Measurements from ENCODE around the gene LEP.
"Not testable (repeated sequence)": the region's sequence is repeated elsewhere in the genome, so short reads cannot be mapped to it uniquely, and the experiment has no call there.

The LEP gene

DNA sequence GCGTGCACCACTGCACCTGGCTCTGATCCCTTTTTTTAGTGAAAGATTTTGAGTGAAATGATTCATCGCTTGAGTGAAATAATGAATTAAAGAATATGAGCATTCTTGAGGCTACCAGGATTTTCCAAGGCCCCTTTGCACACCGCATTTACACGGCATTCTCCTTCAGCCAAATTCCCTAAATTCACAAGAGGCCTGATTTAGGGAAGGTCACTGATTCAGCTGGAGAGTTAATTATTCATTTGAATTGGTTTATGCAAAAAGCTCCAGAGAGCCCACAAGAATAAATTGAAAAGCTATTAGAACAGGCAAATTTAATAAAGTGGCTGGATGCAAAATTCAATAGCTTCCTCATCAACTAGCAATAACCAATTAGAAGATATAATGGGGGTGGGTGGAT lies 46.5 kb downstream of the LEP start:
- no peak overlapping the region for H3K27ac ChIP-seq
- TF ChIP-seq, protein P1, sequence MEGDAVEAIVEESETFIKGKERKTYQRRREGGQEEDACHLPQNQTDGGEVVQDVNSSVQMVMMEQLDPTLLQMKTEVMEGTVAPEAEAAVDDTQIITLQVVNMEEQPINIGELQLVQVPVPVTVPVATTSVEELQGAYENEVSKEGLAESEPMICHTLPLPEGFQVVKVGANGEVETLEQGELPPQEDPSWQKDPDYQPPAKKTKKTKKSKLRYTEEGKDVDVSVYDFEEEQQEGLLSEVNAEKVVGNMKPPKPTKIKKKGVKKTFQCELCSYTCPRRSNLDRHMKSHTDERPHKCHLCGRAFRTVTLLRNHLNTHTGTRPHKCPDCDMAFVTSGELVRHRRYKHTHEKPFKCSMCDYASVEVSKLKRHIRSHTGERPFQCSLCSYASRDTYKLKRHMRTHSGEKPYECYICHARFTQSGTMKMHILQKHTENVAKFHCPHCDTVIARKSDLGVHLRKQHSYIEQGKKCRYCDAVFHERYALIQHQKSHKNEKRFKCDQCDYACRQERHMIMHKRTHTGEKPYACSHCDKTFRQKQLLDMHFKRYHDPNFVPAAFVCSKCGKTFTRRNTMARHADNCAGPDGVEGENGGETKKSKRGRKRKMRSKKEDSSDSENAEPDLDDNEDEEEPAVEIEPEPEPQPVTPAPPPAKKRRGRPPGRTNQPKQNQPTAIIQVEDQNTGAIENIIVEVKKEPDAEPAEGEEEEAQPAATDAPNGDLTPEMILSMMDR (conservative IDR thresholded peaks at IDR 0.05), result no peak

GRCh38 chr7:128298004-128298403 lies 56.9 kb downstream of the LEP start:
- not testable (repeated sequence) for H3K27ac ChIP-seq

DNA sequence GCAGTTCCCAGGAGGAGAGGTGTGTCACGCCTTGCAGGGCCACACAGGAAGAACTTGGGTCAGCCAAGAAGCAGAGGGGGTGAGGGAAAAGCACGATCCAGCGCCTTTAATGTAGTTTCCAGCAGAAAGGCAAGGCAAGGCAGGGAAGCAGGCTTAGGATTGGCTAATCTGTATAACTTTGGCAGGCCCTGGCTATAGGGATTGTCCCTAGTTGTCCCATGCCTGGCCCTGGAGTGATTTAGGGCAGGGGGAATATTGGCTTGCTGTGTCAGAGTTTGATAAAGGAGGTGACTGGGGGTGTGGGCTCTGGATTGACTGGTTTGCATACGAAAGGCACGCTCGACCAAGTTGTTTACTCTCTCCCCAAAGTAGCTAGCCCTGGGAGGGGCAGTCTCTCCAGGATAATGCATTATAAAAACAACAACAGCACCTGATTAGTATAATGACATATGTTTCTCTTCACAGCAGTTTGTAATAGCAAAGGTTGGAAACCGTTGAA lies 58.1 kb downstream of the LEP start:
- H3K27ac ChIP-seq, result no peak overlapping the region
- TF ChIP-seq, protein P1 (conservative IDR thresholded peaks at IDR 0.05), result no peak

- H3K27ac ChIP-seq, result no peak overlapping the region
- TF ChIP-seq, protein P1 (conservative IDR thresholded peaks at IDR 0.05), result no peak
Measured at GRCh38 chr7:128302139-128302538, 61.1 kb downstream of the LEP start.

DNA sequence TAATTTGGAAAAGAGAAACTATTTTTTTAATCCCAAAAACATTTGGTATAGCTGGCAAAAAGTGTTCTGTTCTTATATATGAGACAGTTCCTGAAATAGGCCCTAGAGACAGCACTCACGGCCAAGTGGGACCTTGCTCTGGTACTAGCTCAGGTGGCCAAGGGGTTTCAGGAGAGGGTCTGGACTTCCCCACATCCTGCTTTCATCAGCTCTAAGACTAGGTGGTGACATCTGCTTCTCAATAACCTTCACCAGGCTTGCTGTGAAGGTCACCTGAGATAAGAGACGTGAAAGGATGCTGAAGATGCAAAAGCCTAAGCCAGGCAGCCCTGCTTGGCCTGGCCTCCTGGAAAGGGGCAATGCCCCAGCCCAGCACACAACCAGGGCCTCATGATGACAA lies 62.1 kb downstream of the LEP start:
- no peak overlapping the region for H3K27ac ChIP-seq

DNA sequence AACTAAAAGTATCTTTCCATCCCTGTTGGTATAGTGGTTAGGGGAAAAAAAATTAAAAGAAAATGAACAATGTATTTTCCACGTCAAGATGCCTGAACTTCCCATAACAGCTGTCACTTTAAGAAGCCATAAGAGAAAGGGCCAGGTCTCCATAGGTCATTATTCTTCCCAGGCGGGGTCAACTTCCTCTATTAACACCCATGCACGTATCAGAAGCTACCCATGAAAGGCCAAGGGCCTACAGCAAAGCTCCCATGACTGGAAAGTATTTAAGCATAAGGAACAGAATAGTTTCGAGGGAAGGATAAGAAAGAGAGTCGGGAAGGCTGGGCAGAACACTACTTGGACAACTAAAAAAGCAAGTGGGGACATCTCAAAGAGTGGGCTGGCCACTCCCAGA lies 62.6 kb downstream of the LEP start:
- TF ChIP-seq, protein P1 (conservative IDR thresholded peaks at IDR 0.05), result no peak
- no peak overlapping the region for H3K27ac ChIP-seq

More for the DNA sequence above, 62.1 kb downstream of the LEP start:
- TF ChIP-seq, protein P1 (conservative IDR thresholded peaks at IDR 0.05), result no peak

- TF ChIP-seq, protein P1 (conservative IDR thresholded peaks at IDR 0.05), result no peak
- no peak overlapping the region for H3K27ac ChIP-seq
Measured at GRCh38 chr7:128304212-128304611, 63.1 kb downstream of the LEP start.

DNA sequence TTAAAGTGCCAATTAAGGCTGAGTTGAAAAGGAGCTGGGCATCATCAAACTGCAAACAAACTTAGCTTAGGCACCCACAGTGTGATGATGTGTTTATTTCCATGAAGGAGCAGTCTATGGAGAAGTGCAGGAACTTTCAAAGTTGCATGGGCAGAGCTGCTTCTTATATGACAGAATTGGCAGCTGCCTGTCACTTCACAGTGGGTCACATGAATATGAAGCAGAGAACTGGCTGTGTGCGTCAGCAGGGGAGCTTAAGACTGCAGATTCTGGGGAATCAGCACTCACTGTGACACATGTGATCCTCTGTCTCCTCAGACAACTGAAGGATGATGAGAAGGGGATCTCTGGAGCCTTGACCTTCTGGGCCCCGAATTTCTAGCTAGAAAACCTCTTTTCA lies 66.0 kb downstream of the LEP start:
- TF ChIP-seq, protein P1 (conservative IDR thresholded peaks at IDR 0.05), result no peak
- H3K27ac ChIP-seq, result no peak overlapping the region

Measured in VCaP (cell line).